HepG2 (cell line): ENCODE data around the gene SMYD4. TPM values are rescaled to one million over a fixed set of nuclear protein-coding genes. Genes with fewer than 3 reads are reported as not detected.
A peak's percentile ranks its signal among the peaks of the same experiment; 100 is the strongest.

Experiments used
- ARID3A ChIP-seq: IDR thresholded peaks from 2 replicates; pipeline ENCODE4 v1.6.1; 2012; ENCODE audit warnings: low read depth, low read length, improper control_type of control experiment
- CREB1 ChIP-seq, 2 experiments: fragments of 450-650 bp in 1 of 2; IDR thresholded peaks; 2 replicates each; pipeline ENCODE4 v1.6.1; 2016 to 2017; ENCODE audit warnings: control low read depth in 1 of 2, mild to moderate bottlenecking in 1 of 2, missing compliant biosample characterization in 1 of 2, missing genetic modification characterization in 1 of 2
- ETV5 ChIP-seq: IDR thresholded peaks from 2 replicates; pipeline ENCODE4 v1.6.1; 2018; ENCODE audit warnings: missing biosample characterization, missing genetic modification reagents, inconsistent platforms, borderline replicate concordance
- HES4 ChIP-seq: sonication (generic); formaldehyde crosslinking; IDR thresholded peaks from 2 replicates; pipeline ENCODE4 v1.9.0; 2021; ENCODE audit warnings: mild to moderate bottlenecking, missing genetic modification reagents, borderline replicate concordance
- HIVEP1 ChIP-seq: sonication (generic); formaldehyde crosslinking; IDR thresholded peaks from 2 replicates; pipeline ENCODE4 v1.4.0; 2020; ENCODE audit warnings: mild to moderate bottlenecking, missing genetic modification reagents
- HNF1A ChIP-seq, 2 experiments: sonication (generic) in 1 of 2; formaldehyde crosslinking in 1 of 2; IDR thresholded peaks; 2 replicates each; pipeline versions ENCODE4 v1.4.0 to v1.6.1; 2016 to 2020; ENCODE audit warnings: borderline replicate concordance in 1 of 2, low read depth in 1 of 2, mild to moderate bottlenecking in 1 of 2, missing genetic modification reagents in 1 of 2
- JUN ChIP-seq: sonication (generic); formaldehyde crosslinking; IDR thresholded peaks from 2 replicates; pipeline ENCODE4 v1.4.0; 2020; ENCODE audit warnings: mild to moderate bottlenecking, missing genetic modification reagents
- NR3C1 ChIP-seq: sonication (generic); formaldehyde crosslinking; IDR thresholded peaks from 2 replicates; pipeline ENCODE4 v1.4.0; 2020; ENCODE audit warnings: missing genetic modification reagents
- ONECUT2 ChIP-seq: sonication (generic); formaldehyde crosslinking; IDR thresholded peaks from 2 replicates; pipeline ENCODE4 v1.4.0; 2020; ENCODE audit warnings: missing genetic modification reagents
- PHF21A ChIP-seq: sonication (generic); formaldehyde crosslinking; IDR thresholded peaks from 2 replicates; pipeline ENCODE4 v1.5.0; 2020; ENCODE audit warnings: mild to moderate bottlenecking, missing genetic modification reagents
- RARA ChIP-seq: IDR thresholded peaks from 2 replicates; pipeline ENCODE4 v1.6.1; 2016; ENCODE audit warnings: missing genetic modification reagents, missing compliant biosample characterization
- ZMYM4 ChIP-seq: sonication (generic); formaldehyde crosslinking; IDR thresholded peaks from 2 replicates; pipeline ENCODE4 v1.8.1; 2023; ENCODE audit warnings: mild to moderate bottlenecking, missing genetic modification reagents
- ZNF33A ChIP-seq: sonication (generic); formaldehyde crosslinking; IDR thresholded peaks from 2 replicates; pipeline ENCODE4 v1.5.1; 2020; ENCODE audit warnings: missing genetic modification reagents, mild to moderate bottlenecking, moderate library complexity, borderline replicate concordance
- ZNF556 ChIP-seq: sonication (generic); formaldehyde crosslinking; IDR thresholded peaks from 2 replicates; pipeline ENCODE4 v1.4.0; 2020; ENCODE audit warnings: mild to moderate bottlenecking, missing genetic modification reagents, borderline replicate concordance
- ZNF687 ChIP-seq: sonication (generic); formaldehyde crosslinking; IDR thresholded peaks from 2 replicates; pipeline ENCODE4 v1.5.1; 2020; ENCODE audit warnings: mild to moderate bottlenecking, missing genetic modification reagents, moderate library complexity
- ZNF878 ChIP-seq: sonication (generic); formaldehyde crosslinking; IDR thresholded peaks from 2 replicates; pipeline ENCODE4 v1.8.1; 2023; ENCODE audit warnings: mild to moderate bottlenecking, missing genetic modification reagents, moderate library complexity
- ZSCAN30 ChIP-seq: sonication (generic); formaldehyde crosslinking; IDR thresholded peaks from 2 replicates; pipeline ENCODE4 v1.5.0; 2020; ENCODE audit warnings: mild to moderate bottlenecking, missing genetic modification reagents
- polyA plus RNA-seq, 8 experiments: library from polyadenylated mRNA; depleted of rRNA in 3 of 8; stranded (reverse) in 7 of 8; unstranded in 1 of 8; fragments of >200 nt; fragmentation: Illumina TruSeq in 4 of 8; extraction: Trizol in 4 of 8; gene quantifications; 2 replicates each; pipeline versions ENCODE4 v1.2.1 to v1.2.3, GENCODE V29; 2011 to 2016; ENCODE audit warnings: low read depth in 4 of 8, missing spikeins in 1 of 8, mixed read lengths in 1 of 8; ENCODE audit not compliant: insufficient read depth in 1 of 8
- total RNA-seq, 5 experiments: library from RNA; depleted of rRNA; stranded (reverse); fragments of >200 nt; fragmentation: Illumina TruSeq; extraction: Trizol; gene quantifications; 2 replicates each; pipeline ENCODE4 v1.2.3, GENCODE V29; 2016; ENCODE audit warnings: low read depth in 1 of 5

The SMYD4 gene
- total and polyA plus RNA-seq, 2 of the 13 experiments (the other 11 are each of a cell fraction or from before 2014, with no cell fraction given) = 7.4 to 11.3 TPM

- no peak for TF ChIP-seq HES4 (CRISPR knock-in tag)
- no peak for TF ChIP-seq CREB1 (IDR thresholded peaks at IDR 0.05)
- peak; percentile 61; the same call in 1 of the 2 replicates for TF ChIP-seq CREB1 (CRISPR knock-in tag; IDR thresholded peaks at IDR 0.05)
- peak; percentile 85 for TF ChIP-seq RARA (CRISPR knock-in tag)
- TF ChIP-seq HNF1A (IDR thresholded peaks at IDR 0.05; ENCODE audit: low read depth) = no peak
- TF ChIP-seq HNF1A (CRISPR knock-in tag; IDR thresholded peaks at IDR 0.05; ENCODE audit: borderline replicate concordance) = peak; percentile 51
- TF ChIP-seq NR3C1 = no peak
- TF ChIP-seq ARID3A = peak; percentile 35; the same call in 1 of the 2 replicates
- TF ChIP-seq PHF21A (CRISPR knock-in tag) = peak; percentile 93
- peak; percentile 97 for TF ChIP-seq ETV5 (CRISPR knock-in tag)
- TF ChIP-seq ZNF878 (CRISPR knock-in tag) = peak; percentile 86; the same call in 1 of the 2 replicates
- TF ChIP-seq HIVEP1 (CRISPR knock-in tag) = peak; percentile 66; the same call in 1 of the 2 replicates
- no peak for TF ChIP-seq ZNF33A (CRISPR knock-in tag)
- TF ChIP-seq JUN (CRISPR knock-in tag) = no peak
- TF ChIP-seq ZNF687 (CRISPR knock-in tag) = peak; percentile 98
- TF ChIP-seq ZMYM4 (CRISPR knock-in tag) = peak; percentile 61; the same call in 1 of the 2 replicates
- peak; percentile 63; the same call in 1 of the 2 replicates for TF ChIP-seq ZNF556 (CRISPR knock-in tag)
- no peak for TF ChIP-seq ZSCAN30 (CRISPR knock-in tag)
- TF ChIP-seq ONECUT2 (CRISPR knock-in tag) = peak; percentile 95
Measured at GRCh38 chr17:1810450-1811103, 19.1 kb downstream of the SMYD4 start (continued).
